COR-L47 (cell line): Measurements from ENCODE around the gene KYNU.

Experiments
- DNase-seq: peaks from one replicate; lab custom pipeline; 2025; lab: John Stamatoyannopoulos, UW

The KYNU gene

DNA sequence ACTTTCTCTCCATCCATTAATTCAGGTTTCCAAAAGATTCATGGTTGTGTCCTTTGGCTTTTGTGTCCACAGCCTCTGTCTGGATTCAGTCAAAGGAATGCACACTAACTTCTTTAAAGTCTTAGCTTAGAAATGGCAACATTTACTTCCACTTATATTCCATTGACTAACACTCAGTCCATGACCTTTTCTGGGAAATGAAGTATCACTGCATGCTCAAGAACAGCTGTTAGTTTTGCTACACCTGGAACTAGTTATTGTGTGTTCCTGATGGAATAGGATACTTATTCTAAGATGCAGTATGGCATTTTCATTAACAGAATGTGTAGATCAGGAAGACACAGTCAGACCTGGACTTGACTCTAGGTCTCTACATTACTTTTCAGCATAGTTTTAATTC is 88.8 kb downstream of the KYNU start:
- no peak for DNase-seq

DNA sequence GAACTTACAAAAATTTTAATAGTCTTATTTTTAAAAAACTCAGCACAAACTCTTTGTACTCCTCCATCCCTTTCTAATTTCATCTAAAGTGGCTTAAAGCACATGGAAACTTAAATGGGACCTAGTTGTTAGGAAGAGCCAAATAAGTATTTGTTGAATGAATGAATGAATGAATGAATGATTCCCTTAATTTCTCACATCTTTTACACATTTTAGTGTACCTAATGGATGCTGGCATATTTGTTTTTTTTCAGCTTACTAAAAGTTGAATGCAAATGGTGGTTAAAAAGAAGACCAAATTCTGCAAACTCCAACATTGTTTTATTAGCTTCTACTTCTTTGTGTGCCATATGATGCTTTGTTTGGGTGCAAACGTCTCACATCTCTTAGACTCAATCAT is 89.6 kb downstream of the KYNU start:
- no peak for DNase-seq

- DNase-seq, result no peak
Observed at GRCh38 chr2:142973160-142973821, 95.8 kb downstream of the KYNU start.

DNA sequence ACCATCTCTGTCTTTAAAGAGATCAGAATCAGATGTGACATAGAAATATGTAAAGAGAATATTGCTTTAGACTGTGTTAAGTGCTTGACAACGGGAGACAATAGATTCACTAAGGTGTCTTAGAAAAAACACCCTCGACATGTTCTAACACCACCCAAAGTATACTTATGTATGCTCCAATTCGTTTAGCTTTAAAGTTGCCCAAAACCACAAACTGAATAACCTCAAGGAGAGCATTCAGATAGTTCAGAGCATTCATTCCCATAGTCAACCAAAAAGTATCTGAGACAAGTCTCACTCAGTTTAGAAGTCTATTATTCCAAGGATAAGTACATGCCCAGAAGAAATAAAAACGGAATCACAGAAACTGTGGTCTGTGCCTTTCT is 96.4 kb downstream of the KYNU start:
- no peak for DNase-seq

GRCh38 chr2:142974288-142975024 is 97.0 kb downstream of the KYNU start:
- DNase-seq, result no peak

DNA sequence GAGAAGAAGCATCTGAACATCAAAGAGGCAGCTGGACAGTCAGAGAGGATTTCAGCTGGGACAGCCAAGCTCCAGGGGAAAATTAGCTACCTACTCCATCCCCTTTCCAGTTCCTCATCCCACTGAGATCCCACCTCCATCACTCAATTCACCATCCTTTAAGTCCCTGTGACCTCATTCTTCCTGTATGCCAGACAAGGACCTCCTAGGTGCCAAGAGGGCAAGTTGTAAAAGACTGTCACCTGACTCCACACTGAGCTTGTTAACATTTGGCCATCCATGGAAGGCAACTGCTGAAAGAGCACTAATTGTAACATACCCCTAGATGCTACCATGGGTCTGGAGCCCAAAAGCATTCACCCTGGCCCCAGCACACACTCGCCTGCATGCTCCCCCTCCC is 97.8 kb downstream of the KYNU start:
- no peak for DNase-seq

GRCh38 chr2:142980246-142981068 is 103.0 kb downstream of the KYNU start:
- no peak for DNase-seq

DNA sequence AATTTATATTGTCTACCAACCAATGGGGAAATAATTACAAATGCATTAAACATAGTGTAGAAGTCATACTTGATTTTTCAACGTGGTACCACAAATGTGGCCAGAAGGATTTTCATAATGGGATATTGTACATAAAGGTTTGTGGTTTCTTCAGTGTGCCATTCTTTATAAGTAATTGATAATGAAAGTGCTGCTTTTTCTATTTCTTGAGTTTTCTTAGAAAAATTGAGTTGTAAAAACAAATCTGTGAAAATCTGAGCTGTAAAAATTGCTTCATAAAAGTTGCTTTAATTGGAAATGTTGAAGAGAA is 103.6 kb downstream of the KYNU start:
- no peak for DNase-seq

GRCh38 chr2:142981756-142982155 is 104.3 kb downstream of the KYNU start:
- no peak for DNase-seq

GRCh38 chr2:142983174-142983573 is 105.7 kb downstream of the KYNU start:
- no peak for DNase-seq

DNA sequence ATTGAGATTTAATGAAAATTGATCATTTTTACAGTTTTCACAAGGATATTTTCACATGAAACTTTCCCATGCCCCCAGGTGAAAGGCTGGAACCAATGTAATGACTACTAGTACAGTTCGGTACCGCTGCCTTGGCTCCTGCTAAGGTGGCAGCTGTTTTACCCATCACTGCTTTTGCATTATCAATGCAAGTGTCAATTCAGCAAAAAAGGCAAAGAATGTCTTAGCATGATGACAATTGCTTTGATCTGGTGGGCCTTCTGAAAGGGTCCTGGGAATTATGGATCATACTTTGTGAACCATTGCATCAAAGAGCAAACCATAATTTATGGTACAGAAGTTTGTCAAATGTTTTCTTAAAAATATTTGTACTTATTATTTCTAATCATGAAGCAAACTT is 107.2 kb downstream of the KYNU start:
- DNase-seq, result no peak

GRCh38 chr2:142987044-142987443 is 109.6 kb downstream of the KYNU start:
- DNase-seq, result no peak

- peak; percentile 33 for DNase-seq
Observed at GRCh38 chr2:142989273-142990204, 112.1 kb downstream of the KYNU start.

DNA sequence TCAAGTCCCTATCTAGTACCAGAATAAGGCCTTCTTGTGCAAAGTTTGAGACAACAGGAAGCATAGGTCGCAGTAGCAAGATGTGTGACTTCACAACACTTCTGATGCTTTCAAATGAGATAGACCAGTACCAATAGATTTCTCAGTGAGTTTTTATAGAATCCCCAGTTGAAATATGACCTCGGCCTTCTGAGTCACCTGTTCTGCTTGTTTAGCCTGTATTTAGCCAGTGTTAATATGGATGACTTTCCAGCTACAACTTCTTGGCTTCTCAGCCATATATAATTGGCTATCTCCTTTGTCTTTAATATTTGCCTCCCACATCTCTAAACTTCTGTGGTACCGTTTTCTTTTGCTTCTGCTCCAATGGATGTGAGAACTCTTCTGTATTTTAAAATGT is 113.8 kb downstream of the KYNU start:
- no peak for DNase-seq

GRCh38 chr2:142992840-142993239 is 115.4 kb downstream of the KYNU start:
- DNase-seq, result no peak

- no peak for DNase-seq
Observed at GRCh38 chr2:142993771-142994170, 116.3 kb downstream of the KYNU start.

GRCh38 chr2:142994665-142995064 is 117.2 kb downstream of the KYNU start:
- DNase-seq, result no peak

DNA sequence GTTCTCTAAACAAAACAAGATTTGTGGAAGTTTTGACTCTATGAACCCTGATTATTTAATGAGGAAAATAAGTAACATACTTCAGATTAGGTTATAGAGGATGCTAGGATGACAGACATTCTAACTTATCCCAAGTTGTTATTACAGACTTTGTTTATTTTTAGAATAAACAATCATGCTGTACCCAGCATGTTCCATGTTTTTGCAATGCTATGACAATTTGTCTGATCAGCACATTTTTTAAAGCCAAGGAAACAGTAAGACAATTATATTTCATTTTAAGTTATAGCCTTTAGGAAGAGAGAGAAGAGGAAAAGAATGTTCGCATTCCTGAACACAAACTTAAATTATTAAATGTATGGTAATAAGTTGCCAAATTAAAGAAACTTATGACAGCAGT is 119.8 kb downstream of the KYNU start:
- DNase-seq, result no peak

DNA sequence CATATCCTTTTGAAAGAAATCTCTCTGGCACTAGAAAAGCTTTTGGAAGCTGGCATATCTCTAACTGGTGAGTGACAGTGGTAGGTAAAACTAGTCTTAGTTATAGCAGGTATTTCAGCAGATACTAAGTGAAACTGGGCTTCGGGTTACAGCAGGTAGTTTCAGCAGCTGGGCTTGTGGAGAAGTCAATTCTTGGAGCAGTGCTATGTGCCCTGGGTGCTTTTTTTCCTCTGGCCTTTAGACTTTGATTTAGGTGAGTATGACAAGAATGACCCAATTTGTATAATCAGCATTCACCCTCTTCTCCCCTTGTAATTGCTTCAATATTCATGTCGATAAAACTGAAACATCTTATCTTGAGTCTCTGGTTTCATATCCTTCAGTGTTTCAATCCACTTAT is 123.1 kb downstream of the KYNU start:
- DNase-seq, result no peak

DNA sequence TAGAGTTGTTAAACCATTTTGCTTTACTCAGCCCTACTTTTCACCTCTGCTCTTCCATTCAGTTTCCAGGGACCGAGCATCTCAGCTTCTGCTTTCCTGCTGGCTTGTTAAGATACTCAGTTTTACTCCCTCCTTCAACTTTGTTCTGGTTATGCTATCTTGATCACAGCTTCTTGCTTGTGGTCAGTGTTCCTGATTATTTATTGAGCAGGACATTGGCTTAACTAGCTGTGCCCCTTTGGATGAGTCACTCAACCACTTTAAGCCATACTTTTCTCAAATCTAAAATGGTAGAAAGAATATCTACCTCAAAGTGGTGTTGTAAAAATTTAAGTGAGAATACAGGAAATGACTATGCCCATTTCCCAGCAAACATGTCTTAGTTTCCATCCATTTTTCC is 124.0 kb downstream of the KYNU start:
- no peak for DNase-seq

DNA sequence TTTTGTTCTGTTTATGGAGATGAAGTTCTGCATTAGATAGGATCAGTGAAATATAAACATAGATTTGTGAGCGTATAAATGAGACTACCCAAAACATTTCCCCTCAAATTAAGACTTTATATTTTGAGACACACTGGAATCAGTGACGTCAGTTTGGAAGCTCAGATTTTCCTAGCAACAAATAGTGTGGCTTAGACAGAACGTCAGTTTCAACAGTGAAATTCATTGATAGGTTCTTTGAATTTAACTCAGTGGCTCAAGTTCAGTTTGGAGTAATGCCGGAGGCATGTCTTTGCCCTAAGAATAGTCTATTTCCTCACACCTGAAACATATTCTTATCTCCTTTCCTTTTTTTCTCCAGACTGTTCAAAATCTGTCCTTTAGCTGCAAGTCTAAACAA is 138.2 kb downstream of the KYNU start:
- DNase-seq, result no peak

- DNase-seq, result no peak
Observed at GRCh38 chr2:143026411-143027054, 149.1 kb downstream of the KYNU start.
